ENCODE measurements around the gene PRRT2. TPM values are rescaled to one million over a fixed set of nuclear protein-coding genes. Genes with fewer than 3 reads are reported as not detected.
"Not testable (repeated sequence)": the region's sequence is repeated elsewhere in the genome, so short reads cannot be mapped to it uniquely, and the experiment has no call there.

The PRRT2 gene
- total RNA-seq, 1 donor from 2014 or later = 0.35 TPM

DNA sequence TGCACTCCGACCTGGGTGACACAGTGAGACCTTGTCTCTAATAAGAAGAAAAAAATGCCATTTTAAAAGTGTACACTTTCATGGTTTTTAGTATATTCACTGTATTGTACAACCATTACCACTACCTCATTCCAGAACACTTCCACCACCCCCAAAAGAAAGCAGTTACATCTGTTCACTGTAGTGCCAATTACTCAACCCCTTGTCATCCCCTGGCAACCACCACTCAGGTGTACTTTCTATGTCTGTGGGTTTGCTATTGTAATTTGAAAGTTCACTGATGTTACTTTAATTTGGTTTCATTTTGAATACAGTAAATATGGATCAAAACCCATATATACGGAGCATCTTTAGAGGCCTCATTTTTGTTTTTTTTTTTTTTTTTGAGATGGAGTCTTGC lies 27.8 kb upstream of the PRRT2 start:
- H3K4me3 ChIP-seq (ENCODE audit: low read depth, low read length) = no peak overlapping the region
- TF ChIP-seq, protein P1, sequence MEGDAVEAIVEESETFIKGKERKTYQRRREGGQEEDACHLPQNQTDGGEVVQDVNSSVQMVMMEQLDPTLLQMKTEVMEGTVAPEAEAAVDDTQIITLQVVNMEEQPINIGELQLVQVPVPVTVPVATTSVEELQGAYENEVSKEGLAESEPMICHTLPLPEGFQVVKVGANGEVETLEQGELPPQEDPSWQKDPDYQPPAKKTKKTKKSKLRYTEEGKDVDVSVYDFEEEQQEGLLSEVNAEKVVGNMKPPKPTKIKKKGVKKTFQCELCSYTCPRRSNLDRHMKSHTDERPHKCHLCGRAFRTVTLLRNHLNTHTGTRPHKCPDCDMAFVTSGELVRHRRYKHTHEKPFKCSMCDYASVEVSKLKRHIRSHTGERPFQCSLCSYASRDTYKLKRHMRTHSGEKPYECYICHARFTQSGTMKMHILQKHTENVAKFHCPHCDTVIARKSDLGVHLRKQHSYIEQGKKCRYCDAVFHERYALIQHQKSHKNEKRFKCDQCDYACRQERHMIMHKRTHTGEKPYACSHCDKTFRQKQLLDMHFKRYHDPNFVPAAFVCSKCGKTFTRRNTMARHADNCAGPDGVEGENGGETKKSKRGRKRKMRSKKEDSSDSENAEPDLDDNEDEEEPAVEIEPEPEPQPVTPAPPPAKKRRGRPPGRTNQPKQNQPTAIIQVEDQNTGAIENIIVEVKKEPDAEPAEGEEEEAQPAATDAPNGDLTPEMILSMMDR (conservative IDR thresholded peaks at IDR 0.05; ENCODE audit: low read depth, low read length) = no peak
- no peak for DNase-seq (ENCODE audit: low read depth)

DNA sequence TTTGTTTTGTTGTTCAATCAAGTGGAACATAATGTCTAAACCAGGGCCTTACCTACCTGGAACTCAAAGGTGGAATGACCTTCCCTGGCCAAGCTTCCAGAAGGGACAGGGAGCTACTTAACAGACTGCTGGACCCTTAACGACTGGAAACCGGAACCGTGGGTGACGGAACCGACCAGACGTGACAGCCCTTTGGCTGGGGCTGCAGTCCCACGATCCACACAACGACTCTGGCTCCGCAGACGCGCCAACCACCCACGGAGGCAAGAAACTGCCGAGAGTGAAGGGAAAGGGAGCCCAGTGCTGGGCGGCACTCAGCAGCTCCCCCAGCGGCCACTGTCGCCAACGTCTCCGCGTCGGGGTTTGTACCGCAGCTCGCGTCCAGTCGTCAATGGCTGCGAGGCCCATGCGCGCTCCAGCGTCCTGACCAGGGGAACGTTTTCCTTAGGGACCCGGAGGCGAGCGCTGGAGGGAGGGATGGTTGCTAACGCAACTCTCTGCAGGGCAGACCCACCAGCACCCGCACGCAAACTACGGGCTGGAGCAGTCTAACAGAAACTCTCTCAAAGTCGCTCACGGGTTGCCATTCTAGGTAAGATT lies 27.0 kb upstream of the PRRT2 start:
- H3K4me3 ChIP-seq (ENCODE audit: low read depth, low read length) = peak overlapping the region; percentile 38
- TF ChIP-seq, protein P1 (conservative IDR thresholded peaks at IDR 0.05; ENCODE audit: low read depth, low read length) = peak; percentile 78
- DNase-seq (ENCODE audit: low read depth) = no peak

DNA sequence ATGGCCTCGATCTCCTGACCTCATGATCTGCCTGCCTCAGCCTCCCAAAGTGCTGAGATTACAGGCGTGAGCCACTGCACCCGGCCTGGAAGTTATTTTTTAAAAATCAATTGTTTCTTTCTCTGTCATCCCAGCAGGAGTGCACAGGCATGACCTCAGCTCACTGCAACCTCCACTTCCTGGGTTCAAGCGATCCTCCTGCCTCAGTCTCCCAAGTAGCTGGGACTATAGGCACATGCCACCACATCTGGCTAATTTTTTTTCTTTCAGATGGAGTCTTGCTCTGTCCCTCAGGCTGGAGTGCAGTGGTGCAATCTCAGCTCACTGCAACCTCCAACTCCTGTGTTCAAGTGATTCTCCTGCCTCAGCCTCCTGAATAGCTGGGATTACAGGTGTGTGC lies 24.8 kb upstream of the PRRT2 start:
- not testable (repeated sequence) for DNase-seq (ENCODE audit: low read depth); H3K4me3 ChIP-seq (ENCODE audit: low read depth, low read length)

DNA sequence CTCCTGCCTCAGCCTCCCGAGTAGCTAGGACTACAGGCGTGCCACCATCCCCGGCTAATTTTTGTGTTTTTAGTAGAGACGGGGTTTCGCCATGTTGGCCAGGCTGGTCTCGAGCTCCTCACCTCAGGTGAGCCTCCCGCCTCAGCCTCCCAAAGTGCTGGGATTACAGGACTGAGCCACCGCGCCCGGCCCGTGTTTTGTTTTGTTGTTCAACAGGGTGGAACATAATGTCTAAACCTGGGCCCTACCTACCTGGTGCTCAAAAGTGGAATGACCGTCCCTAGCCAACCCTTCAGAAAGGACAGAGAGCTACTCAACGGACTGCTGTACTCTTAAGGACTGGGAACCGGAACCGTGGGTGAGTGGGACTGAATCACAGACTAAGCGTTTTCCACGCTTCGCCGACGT lies 22.2 kb upstream of the PRRT2 start:
- H3K4me3 ChIP-seq (ENCODE audit: low read depth, low read length) = peak overlapping the region; percentile 97
- no peak for DNase-seq (ENCODE audit: low read depth)
- TF ChIP-seq, protein P1 (conservative IDR thresholded peaks at IDR 0.05; ENCODE audit: low read depth, low read length) = no peak

DNA sequence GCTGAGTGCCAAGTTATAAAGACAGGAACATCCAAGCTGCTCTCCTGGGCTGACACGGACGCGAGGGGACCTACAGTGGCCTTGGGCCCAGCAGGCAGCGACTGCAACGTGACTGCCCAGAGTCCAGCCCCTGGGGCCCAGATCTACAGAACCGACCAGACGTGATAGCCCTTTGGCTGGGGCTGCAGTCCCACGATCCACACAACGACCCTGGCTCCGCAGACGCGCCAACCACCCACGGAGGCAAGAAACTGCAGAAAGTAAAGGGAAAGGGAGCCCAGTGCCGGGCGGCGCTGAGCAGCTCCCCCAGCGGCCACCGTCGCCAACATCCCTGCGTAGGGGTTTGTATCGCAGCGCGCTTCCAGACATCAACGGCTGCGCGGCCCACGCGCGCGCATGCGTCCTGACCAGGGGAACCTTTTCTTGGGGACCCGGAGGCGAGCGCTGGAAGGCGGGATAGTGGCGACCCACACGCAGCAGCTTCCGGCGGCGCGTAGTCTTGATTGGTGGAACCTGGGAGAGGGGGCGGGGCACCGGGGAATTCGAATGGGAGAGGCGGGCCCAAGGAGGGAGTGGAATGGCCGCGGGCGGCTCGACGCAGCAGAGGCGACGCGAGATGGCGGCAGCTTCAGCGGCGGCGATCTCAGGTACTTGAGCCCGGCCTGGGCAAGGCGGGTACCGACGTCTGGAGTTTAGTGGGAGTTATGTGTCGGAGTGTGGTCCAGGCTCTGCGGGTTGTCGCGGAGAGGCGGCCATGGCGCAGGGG lies 21.6 kb upstream of the PRRT2 start, which contains the start of gene KIF22:
KIF22 (plus strand) TSS at position 569 of the 766 bp plus-strand sequence; CDS start at position 578, 9 bp downstream.
- H3K4me3 ChIP-seq (ENCODE audit: low read depth, low read length) = peak within 1 kb of the TSS; percentile 97
- TF ChIP-seq, protein P1 (conservative IDR thresholded peaks at IDR 0.05; ENCODE audit: low read depth, low read length) = peak; percentile 57
- peak; percentile 70 for DNase-seq (ENCODE audit: low read depth)

DNA sequence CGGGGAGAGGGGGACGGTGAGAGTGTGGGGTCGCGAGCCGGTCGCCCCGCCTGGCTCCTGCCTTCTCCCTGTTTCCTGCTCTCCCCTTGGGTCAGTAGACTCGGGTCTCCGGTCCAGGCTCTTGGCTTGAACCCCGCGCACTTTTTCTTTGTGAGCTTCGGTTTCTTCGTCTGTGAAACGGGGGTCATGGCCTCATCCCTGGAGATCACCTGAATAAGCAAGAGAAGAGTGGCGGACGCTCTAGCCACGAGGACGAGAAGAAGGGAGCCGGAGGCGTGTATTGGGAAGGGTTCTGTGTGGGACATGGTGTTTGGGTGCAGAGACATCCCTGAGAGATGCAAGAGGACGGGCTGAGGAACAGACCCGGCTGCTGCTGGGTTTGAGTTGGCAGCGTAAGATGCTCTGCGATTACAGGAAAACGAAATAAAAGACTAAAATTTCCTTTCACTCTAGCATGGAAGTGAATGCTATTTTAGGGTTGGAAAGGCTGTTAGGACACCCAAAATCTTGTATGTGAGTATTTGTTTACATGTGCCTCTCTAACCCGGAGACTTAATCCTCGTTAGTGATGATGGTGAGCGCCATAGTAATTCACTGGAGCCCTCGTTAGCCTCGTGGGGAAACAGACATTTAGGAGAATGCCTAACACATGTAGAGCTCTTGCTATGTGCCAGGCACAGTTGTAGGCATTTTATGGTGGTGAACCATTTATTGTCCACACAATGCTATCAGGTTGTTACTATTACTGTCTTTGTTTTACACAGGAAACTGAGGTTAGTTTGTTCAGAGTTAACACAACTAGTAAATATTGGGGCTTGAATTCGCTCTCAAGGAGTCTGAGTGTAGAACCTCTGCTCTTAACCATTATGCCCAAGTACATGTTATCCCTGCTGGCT lies 20.8 kb upstream of the PRRT2 start:
- TF ChIP-seq, protein P1 (conservative IDR thresholded peaks at IDR 0.05; ENCODE audit: low read depth, low read length) = no peak
- no peak for DNase-seq (ENCODE audit: low read depth)
- peak overlapping the region; percentile 97 for H3K4me3 ChIP-seq (ENCODE audit: low read depth, low read length)

Measured in epithelial cell of proximal tubule (primary cell).